Activated CD4-positive, alpha-beta T cell treated with anti-CD3 and anti-CD28 coated beads, Interleukin-2, amount 50 U/mL, for 48 hours (primary cell): Measurements from ENCODE around the gene BEST1.
"Not testable (repeated sequence)": the region's sequence is repeated elsewhere in the genome, so short reads cannot be mapped to it uniquely, and the experiment has no call there.

ENCODE experiments used
- DNase-seq, 2 experiments: peaks; one replicate each; pipeline ENCODE4 v3.0.0-alpha.2; 2020

BEST1 gene

DNA sequence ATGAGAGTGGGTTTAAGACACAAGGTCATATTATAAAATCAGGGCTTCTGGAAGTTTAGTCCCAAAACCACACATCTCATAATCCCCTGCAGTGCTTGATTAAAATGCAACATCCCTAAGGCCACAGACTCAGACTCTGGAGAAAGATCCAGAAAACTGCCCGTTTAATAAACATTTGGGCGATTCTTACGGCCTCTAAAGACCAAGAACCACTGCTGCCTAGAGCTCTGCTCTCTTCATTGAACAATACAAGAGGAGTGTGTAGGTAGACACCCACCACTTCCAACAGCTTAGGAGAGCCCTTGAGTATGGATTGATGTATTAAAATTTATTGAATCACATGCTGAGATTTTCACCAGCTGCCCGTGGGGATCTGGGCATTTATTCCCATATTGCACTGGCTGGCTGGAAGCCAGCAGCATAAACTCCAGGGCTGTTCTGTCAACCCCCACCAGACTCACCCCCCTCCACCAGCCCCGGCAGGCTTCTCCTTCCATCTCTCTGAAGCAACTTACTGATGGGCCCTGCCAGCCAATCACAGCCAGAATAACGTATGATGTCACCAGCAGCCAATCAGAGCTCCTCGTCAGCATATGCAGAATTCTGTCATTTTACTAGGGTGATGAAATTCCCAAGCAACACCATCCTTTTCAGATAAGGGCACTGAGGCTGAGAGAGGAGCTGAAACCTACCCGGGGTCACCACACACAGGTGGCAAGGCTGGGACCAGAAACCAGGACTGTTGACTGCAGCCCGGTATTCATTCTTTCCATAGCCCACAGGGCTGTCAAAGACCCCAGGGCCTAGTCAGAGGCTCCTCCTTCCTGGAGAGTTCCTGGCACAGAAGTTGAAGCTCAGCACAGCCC, 749 bp upstream of the BEST1 start:
- no peak for DNase-seq

DNA sequence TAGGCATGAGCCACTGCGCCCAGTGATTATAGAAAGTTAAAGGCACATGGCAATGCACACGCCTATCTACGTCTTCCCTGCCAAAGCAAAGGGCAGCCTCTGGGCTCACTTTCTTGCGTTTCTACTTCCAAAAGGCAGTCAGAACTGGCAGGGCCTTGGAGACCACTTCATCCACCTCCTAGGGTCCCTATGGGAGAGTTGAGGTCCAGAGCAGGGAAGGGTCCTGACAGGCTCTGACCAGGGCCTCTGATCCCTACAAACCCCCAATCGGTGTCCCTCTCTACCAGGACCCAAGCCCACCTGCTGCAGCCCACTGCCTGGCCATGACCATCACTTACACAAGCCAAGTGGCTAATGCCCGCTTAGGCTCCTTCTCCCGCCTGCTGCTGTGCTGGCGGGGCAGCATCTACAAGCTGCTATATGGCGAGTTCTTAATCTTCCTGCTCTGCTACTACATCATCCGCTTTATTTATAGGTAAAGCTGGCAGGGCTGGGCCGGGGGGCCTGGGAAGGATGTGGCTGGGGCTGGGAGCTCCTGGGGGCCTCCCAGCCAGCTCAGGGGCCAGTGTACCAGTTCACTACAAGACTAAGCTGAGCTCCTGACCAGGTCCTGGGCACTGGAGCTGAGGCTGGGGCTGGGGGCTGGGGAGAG, 1.5 kb downstream of the BEST1 start:
- DNase-seq, result no peak

DNA sequence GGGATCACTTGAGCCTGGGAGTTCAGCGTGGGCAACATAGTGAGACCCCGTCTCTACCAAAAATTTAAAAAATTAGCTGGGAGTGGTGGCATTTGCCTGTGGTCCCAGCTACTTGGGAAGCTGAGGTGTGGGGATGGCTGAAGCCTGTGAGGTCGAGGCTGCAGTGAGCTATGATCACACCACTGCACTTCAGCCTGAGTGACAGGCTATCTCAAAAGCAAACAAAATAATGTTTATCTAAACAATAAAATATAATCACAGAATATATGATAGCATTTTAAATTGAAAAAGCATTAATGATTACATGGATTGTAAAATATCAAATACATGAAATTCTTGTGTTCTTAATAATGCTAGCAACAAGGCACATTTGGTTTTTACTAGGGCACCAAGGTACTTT, 2.7 kb downstream of the BEST1 start:
- no peak for DNase-seq

DNA sequence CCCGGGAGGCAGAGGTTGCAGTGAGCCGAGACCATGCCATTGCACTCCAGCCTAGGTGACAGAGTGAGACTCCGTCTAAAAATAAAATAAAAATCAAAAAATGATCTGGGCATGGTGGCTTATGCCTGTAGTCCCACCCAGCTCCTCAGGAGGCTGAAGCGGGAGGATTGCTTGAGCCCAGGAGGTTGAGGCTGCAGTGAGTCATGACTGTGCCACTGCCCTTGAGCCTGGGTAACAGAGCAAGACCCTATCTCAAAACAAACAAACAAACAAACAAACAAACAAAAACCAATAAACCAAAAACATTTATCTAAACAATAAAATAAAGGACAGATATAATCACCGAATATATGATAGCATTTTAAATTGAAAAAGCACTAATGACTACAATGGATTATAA, 3.5 kb downstream of the BEST1 start:
- DNase-seq, result not testable (repeated sequence)

DNA sequence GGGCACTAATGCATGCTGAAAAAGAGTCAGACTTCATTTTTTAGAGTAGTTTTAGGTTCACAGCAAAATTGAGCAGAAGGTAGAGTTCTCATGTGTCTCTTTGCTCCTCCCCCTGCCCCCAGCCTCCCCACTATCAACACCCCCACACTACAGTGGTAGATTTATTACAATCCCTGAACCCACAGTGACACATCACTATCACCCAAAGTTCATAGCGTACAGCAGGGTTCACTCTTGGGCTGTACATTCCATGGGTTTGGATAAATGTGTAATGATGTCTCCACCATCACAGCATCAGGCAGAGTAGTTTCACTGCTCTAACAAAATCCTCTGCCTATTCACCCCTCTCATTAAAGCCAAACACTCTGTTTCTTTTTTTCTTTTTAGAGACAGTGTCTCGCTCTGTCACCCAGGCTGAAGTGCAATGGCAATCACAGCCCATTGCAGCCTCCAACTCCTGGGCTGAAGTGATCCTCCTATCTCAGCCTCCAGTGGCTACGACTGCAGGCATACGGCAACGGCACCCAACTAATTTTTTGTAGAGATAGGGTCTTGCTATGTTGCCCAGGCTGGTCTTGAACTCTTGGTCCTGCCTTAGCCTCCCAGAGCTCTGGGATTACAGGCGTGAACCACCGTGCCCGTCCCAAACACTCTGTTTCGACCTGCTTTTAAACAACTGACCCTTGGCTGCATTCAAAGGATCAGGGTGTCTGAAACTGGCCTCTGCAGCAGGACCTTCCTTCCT, 4.1 kb downstream of the BEST1 start:
- no peak for DNase-seq

DNA sequence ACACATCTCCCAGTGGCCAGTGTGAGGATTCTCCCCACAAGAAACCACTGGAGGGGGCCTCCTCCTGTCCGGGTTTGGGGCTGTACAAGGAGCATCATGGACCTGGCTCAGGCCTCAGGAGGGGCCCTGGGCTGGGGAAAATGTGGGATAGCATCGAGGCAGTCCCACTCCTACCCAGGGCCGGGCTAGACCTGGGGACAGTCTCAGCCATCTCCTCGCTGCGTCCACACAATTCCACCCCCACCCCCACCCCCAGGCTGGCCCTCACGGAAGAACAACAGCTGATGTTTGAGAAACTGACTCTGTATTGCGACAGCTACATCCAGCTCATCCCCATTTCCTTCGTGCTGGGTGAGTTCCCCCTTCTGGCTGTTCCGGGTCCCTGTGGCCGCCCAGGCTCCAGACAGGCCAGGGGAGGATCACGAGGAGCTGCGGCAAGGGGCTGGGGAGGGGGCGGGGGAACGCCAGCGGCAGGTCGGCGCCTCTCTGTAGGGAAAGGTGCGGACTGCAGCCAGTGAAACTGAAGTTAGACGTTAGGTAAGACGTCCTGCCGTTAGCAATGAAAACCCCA, 4.8 kb downstream of the BEST1 start:
- no peak for DNase-seq

DNA sequence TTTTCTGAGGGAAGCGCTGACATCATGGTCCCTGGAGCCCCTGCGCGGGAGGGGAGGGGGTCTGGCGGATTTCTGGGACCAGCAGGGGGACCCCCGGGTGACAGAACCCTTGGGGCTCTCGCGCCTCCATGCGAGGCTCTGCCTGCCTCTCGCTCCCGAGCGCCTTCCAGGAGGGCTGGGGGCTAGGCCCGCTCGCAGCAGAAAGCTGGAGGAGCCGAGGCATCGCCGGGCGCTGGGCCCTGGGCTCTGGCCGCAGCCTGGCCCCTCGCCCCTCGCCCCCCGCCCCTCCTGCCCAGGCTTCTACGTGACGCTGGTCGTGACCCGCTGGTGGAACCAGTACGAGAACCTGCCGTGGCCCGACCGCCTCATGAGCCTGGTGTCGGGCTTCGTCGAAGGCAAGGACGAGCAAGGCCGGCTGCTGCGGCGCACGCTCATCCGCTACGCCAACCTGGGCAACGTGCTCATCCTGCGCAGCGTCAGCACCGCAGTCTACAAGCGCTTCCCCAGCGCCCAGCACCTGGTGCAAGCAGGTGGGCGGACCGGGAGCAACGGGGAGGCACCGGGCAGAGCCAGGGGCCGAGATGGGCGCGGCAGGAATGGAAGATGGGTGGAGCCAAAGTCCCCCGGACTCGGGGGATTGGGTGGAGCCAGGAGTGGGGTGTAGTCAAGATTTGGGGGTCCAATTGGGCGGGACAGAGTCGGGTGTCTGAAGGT, 5.4 kb downstream of the BEST1 start:
- no peak for DNase-seq

DNA sequence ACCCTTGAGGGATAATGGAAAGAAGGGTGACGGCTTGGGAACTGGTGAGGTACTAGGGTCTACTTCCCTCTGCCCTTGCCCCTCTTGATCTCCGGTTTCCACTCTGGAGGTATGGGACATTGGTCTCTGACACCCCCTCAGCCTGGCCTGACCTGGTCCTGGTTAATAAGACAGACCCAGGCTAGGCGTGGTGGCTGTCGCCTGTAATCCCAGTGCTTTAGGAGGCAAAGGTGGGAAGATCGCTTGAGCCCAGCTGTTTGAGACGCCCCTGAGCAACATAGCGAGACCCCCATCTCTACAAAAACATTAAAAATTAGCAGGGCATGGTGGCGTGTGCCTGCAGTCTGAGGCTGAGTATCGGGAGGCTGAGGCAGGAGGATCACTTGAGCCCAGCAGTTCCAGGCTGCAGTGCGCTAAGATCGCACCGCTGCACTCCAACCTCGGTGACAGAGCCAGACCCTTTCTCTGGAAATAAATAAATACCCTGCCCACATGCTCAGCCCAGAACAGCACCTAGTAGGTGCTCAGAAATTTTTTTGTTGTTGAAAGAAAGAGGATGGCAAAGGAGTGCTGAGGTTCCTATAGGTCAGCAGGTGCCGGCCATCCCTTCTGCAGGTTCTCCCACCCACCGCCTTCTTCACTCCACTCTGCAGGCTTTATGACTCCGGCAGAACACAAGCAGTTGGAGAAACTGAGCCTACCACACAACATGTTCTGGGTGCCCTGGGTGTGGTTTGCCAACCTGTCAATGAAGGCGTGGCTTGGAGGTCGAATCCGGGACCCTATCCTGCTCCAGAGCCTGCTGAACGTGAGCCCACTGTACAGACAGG, 6.3 kb downstream of the BEST1 start:
- DNase-seq, result no peak

DNA sequence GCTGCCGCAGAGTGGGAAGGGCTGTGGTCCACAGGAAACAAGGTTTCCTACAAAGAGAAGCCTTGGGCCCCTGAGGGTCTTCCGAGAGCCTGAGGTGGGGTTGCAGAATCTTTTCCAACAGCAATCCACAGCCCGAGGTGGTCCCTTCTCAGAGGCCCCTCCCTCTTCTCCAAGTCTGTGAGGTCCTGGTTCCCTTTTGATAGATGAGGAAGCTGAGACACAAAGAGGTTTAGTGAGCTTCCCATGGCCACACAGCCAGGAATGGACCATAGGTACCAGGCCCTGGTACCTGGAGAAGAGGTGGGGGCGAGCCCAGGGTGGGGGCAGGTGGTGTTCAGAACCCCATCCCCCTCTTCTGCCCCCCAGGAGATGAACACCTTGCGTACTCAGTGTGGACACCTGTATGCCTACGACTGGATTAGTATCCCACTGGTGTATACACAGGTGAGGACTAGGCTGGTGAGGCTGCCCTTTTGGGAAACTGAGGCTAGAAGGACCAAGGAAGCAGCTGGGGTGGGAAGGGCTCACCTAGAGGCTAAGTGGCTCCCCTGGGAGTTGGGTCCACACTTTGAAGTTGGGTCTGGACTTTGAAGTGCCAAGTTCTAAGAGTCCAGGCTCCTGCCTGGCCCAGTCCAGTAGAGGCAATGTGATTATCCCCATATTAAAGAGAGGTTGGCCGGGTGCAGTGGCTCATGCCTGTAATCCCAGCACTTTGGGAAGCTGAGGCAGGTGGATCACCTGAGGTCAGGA, 7.0 kb downstream of the BEST1 start:
- no peak for DNase-seq

DNA sequence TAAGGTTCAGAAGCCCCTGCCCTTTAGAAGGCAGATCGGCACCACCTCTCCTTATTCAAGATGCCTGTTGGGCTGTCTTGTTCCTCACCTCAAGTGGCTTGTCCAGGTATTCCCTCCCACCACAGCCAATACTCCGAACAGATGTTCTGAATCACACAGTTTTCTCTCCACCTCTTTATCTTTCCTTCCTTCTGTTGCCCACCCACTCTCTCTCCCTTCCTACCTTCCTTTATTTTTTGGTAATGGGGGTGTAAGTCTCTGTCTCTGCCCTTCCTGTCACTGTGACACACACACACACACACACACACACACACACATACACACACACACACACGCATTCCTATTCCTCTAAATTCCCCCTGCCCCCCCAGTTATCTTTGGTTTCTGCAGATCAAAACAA, 8.4 kb downstream of the BEST1 start:
- DNase-seq, result no peak

DNA sequence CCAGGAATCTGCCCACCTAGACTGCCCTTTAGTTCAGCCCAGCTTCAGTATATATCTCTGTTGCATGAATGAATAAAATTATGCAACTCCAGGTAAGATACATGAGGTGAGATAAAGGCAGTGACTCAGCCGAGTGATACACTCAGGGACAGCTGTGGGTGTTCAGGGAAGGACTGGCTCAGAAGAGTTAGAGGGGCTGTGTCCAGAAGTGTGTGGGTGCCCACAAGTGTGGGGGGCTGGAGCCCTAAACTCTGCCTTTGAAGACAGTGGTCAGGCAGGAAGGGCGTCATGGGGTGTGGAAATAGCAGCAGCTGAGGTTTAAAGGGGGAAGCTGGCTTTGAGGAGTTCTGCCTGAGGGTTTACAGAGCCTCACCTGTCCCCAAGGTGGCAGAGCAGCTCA, 9.0 kb downstream of the BEST1 start:
- DNase-seq, result no peak

DNA sequence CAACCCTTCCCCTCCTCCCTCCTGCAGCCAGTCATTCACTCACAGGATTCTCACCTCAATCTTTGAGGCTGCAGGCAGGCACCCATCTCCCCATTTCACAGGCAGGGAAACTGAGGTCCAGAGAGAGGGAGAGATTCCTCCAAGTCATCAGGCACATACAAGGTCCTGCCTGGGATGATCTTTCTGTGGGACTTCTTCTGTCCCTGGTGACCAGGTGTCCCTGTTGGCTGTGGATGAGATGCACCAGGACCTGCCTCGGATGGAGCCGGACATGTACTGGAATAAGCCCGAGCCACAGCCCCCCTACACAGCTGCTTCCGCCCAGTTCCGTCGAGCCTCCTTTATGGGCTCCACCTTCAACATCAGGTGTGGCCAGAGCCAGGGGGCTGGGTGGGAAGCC, 9.5 kb downstream of the BEST1 start:
- no peak for DNase-seq

DNA sequence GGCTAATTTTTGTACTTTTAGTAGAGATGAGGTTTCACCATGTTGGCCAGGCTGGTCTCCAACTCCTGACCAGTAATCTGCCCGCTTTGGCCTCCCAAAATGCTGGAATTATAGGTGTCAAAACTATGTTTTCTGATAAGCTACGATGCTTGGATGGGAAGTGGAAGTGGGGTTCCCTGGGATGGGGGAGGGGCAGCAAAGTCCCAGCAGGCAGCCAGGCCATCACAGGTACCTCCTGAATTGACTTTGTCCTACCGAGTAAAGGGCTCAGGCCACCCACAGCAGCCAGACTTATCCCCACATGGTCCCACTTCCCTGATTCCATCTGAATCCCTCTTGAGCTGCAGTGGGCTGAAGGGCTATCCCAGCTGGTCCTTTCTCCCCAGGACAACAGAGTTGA, 10.4 kb downstream of the BEST1 start:
- no peak for DNase-seq

DNA sequence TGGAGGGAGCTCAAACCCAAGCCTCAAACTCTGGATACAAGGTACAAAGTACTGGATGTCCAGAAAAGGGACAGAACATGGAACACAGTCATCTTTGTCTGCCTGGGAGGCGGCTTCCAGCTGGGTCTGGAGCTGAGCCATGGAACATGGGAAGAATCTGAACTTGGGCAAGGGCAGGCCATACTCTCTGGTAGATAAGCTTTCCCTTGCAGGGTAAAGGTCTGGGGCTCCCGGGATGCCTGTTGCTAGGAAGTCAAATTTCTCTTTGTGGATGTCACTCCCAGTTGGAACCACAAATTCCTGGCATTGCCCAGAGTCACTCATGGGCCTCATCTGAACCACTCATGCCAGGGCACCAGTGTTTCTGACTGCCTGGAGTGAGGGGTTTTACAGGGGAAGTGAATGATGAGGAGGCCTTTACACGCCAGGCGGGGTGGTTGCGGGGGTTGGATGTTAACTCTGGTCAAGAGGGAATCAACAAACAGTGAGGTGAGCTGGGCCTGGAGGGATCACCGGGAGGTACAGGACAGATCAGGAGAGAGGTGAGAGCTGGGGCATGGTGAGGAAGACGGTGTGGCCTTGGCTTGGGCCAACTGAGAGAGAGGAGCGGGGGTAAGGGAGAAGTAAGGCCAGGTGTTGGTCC, 11.5 kb downstream of the BEST1 start:
- DNase-seq, result no peak

DNA sequence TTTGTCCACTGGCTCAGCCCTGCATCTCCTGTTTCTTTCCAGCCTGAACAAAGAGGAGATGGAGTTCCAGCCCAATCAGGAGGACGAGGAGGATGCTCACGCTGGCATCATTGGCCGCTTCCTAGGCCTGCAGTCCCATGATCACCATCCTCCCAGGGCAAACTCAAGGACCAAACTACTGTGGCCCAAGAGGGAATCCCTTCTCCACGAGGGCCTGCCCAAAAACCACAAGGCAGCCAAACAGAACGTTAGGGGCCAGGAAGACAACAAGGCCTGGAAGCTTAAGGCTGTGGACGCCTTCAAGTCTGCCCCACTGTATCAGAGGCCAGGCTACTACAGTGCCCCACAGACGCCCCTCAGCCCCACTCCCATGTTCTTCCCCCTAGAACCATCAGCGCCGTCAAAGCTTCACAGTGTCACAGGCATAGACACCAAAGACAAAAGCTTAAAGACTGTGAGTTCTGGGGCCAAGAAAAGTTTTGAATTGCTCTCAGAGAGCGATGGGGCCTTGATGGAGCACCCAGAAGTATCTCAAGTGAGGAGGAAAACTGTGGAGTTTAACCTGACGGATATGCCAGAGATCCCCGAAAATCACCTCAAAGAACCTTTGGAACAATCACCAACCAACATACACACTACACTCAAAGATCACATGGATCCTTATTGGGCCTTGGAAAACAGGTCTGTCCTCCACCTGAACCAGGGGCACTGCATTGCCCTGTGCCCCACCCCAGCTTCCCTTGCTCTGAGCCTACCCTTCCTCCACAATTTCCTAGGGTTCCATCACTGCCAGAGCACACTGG, 12.3 kb downstream of the BEST1 start:
- DNase-seq, result no peak

DNA sequence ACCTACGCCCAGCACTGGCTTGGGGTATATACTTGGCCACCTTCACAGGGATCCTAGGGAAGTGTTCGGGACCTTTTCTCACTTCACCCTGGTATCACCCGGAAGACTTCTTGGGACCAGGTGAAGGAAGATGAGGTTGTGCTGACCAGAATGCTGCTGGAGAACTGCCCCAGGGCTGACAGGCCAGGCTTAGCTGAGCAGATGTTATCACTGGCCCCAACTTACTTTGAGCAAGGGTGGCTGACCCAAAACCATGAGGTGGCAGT, 12.8 kb downstream of the BEST1 start:
- no peak for DNase-seq

DNA sequence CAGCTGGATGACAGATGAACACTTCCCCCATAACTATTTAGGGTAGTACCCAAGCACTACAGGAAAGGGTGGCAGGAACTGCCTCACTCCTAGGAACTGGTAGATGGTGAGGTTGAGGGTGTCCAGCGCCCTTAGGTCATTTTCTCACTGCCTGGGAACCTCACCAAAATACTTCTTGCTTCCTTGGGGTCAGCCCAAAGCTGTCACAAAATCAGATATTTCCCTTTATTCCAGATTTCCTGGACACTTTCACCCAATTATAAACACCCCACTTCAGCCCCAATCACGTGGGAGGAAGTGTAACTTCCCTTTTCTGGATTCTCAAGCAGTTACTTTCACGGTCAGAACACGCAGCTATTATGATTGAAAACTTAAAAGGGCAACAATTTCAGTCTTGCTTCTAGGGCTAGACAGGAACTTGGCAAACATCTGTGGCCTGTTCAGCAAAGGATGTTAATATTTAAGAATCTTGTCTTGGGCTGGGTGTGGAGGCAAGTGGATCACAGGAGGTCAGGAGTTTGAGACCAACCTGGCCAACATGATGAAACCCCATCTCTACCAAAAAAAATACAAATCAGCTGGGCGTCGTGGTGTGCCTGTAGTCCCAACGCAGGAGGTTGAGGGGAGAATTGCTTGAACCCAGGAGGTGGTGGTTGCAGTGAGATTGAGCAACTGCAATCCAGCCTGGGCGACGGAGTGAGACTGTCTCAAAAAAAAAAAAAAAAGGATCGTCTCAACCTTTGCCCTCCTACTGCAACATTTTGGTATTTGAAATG, 13.3 kb downstream of the BEST1 start:
- no peak for DNase-seq

DNA sequence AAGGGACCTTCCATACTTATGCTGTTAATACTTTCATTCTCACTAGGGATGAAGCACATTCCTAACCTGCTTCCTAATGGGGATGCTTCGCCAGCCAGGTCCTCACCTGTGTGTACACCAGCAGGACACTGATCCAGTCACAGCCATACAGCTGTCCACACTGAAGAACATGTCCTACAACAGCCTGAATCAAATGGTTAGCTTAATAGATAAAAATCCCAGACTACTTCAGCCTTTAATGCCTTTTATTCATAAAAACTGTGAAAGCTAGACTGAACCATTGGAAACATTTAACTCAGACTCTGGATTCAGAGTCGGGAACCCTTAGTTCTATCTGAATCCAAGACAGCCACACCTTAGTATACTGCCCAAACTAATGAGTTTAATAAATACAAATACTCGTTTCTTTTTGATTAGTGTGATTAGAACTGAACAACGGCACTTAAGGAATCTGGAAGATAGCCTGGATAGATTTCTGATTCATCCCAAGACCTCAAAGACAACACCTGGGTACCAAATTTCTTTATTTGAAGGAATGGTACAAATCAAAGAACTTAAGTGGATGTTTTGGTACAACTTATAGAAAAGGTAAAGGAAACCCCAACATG, 14.0 kb downstream of the BEST1 start:
- no peak for DNase-seq
